ENCODE measurements around the gene CHRNB2. TPM values are rescaled to one million over a fixed set of nuclear protein-coding genes. Genes with fewer than 3 reads are reported as not detected.

Gene CHRNB2
- total RNA-seq, 4 donors from 2014 or later: not detected

GRCh38 chr1:154614901-154615300, 47.3 kb downstream of the CHRNB2 start:
- H3K36me3 ChIP-seq: no peaks in the 10 kb centered on the region
- 70 to 74% methylated on average over 6 of the region's 6 CpGs for WGBS, 2 donors
- no peak overlapping the region for H3K4me3 ChIP-seq
- H3K4me1 ChIP-seq: peaks cover 0 to 12% (median 2%) of the 10 kb centered on the region in 4 donors
- H3K27ac ChIP-seq: no peak overlapping the region
- DNase-seq (ENCODE audit: low spot score in 2 of 2): no peak
- H3K27me3 ChIP-seq: no peaks in the 10 kb centered on the region
- H3K9me3 ChIP-seq: no peaks in the 10 kb centered on the region
- TF ChIP-seq POLR2A (IDR thresholded peaks at IDR 0.05): no peak
- no peak for TF ChIP-seq CTCF (IDR thresholded peaks at IDR 0.05)
- no peak for TF ChIP-seq EP300 (IDR thresholded peaks at IDR 0.05)

DNA sequence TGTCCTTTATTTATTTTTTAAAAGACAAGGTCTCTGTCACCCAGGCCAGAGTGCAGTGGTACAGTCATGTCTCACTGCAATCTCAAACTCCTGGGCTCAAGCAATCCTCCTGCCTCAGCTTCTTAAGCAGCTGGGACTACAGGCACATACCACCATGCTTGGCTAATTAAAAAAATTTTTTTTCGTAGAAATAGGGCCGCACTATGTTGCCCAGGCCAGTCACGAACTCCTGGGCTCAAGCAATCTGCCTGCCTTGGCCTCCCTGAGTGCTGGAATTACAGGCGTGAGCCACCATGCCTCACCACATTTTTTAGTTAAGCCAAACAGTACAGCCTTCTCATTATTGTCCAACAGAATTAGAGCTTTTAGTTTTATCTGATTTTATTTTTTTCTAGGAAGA, 47.8 kb downstream of the CHRNB2 start:
- Histone ChIP-seq H3K27me3 (no peaks in the 10 kb centered on the region), H3K4me1 (peaks cover 0 to 12% (median 2%) of the 10 kb centered on the region in 4 donors), H3K27ac (no peak overlapping the region), H3K4me3 (no peak overlapping the region), H3K36me3 (no peaks in the 10 kb centered on the region), H3K9me3 (no peaks in the 10 kb centered on the region)
- no peak for DNase-seq (ENCODE audit: low spot score in 2 of 2)
- no peak for TF ChIP-seq POLR2A (IDR thresholded peaks at IDR 0.05)
- 94 to 98% methylated on average over 4 of the region's 4 CpGs for WGBS, 2 donors

- DNase-seq (ENCODE audit: low spot score in 2 of 2): no peak
- Histone ChIP-seq H3K27me3 (no peaks in the 10 kb centered on the region), H3K27ac (no peak overlapping the region), H3K9me3 (no peaks in the 10 kb centered on the region), H3K4me1 (peaks cover 0 to 2% (median 0%) of the 10 kb centered on the region in 4 donors), H3K36me3 (no peaks in the 10 kb centered on the region), H3K4me3 (no peak overlapping the region)
- 81 to 87% methylated on average over 5 of the region's 5 CpGs for WGBS, 2 donors
- no peak for TF ChIP-seq CTCF (IDR thresholded peaks at IDR 0.05)
- no peak for TF ChIP-seq POLR2A (IDR thresholded peaks at IDR 0.05)
- no peak for TF ChIP-seq EP300 (IDR thresholded peaks at IDR 0.05)
These were observed 49.2 kb downstream of the CHRNB2 start for GRCh38 chr1:154616659-154617345.

DNA sequence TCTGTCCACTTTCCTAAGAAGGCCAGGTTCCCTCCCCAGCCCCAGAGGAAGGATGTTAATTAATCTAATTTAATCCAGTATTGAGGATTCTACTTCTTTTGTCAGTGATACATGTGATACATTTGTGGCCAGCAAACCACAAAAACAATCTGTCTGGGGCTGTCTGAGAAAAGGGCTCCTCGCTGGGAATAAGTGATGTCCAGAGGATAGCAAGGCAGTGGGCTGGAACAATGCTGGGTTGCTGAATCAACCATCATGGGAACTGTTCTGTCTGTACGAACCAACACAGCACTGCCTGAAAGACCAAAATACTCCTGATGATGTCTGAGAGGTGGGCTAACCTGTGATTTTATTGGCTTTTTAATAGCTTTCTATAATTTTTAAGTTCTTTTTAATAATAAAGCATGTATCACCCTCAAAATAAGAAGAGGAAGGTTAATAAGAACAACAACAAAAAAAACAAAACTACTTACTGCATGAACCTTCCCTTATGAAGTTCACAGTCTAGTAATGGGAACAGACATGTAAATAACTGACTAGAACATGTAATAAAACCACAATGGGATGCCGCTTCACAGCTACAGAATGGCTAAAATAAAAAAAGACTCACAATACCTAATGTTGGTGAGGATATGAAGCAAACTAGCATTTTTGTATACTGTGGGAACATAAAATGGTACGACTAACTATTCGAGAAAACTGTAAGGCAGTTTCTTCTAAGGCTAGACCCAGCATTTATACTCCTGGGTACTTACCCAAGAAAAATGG, 51.8 kb downstream of the CHRNB2 start:
- DNase-seq (ENCODE audit: low spot score in 2 of 2): no peak
- TF ChIP-seq POLR2A (IDR thresholded peaks at IDR 0.05) (no peak), CTCF (IDR thresholded peaks at IDR 0.05) (no peak), EP300 (IDR thresholded peaks at IDR 0.05) (no peak)
- H3K27me3 ChIP-seq: no peaks in the 10 kb centered on the region
- no peak overlapping the region for H3K4me3 ChIP-seq
- WGBS, 2 donors: 85% methylated on average over 5 of the region's 5 CpGs
- no peaks in the 10 kb centered on the region for H3K36me3 ChIP-seq
- H3K9me3 ChIP-seq: no peaks in the 10 kb centered on the region
- H3K4me1 ChIP-seq: no peaks in the 10 kb centered on the region
- H3K27ac ChIP-seq: no peak overlapping the region

DNA sequence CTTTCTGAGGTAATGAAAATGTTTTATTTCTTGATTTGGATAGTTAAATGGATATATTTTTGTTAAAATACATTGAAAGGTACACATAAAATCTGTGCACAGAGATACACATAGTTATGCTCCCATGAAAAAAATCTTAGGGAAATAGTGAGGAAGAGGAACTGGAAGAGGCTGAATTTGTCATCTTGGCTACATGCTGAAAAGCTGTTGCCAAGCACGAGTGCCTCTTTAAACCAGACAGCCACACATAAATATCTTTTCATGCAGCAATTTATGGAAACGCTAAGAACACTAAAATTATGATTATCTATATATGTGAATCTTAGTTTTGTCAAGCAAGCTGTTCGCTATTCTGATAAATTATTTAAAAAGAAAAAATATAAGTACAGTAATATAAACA, 53.2 kb downstream of the CHRNB2 start:
- 72 to 74% methylated on average over 3 of the region's 3 CpGs for WGBS, 2 donors
- H3K36me3 ChIP-seq: no peaks in the 10 kb centered on the region
- no peaks in the 10 kb centered on the region for H3K27me3 ChIP-seq
- no peak for DNase-seq (ENCODE audit: low spot score in 2 of 2)
- H3K27ac ChIP-seq: no peak overlapping the region
- H3K4me1 ChIP-seq: peaks cover 0 to 9% (median 0%) of the 10 kb centered on the region in 4 donors
- H3K4me3 ChIP-seq: no peak overlapping the region
- H3K9me3 ChIP-seq: no peaks in the 10 kb centered on the region
- TF ChIP-seq POLR2A (IDR thresholded peaks at IDR 0.05) (no peak), CTCF (IDR thresholded peaks at IDR 0.05) (no peak), EP300 (IDR thresholded peaks at IDR 0.05) (no peak)

Data from tibial nerve (tissue), 4 donors.